HL-60 (cell line): ENCODE data around the gene PPP1R1C.

Experiments used
- GABPA ChIP-seq: IDR thresholded peaks from 2 replicates; pipeline ENCODE4 v1.6.1; 2012; ENCODE audit warnings: low read depth
- POLR2AphosphoS5 ChIP-seq: IDR thresholded peaks from 2 replicates; pipeline ENCODE4 v1.6.1; 2012; ENCODE audit warnings: low read depth
- SPI1 ChIP-seq: IDR thresholded peaks from 2 replicates; pipeline ENCODE4 v1.6.1; 2012; ENCODE audit warnings: low read depth, mild to moderate bottlenecking, borderline replicate concordance
- TF ChIP-seq, protein P1 (sequence below): IDR thresholded peaks from one replicate; pipeline ENCODE4 v1.5.1; 2011; ENCODE audit warnings: low read length, control low read depth, inconsistent platforms; ENCODE audit not compliant: insufficient read depth
- TF ChIP-seq, protein P2 (sequence below): IDR thresholded peaks from 2 replicates; pipeline ENCODE4 v1.6.1; 2012; ENCODE audit warnings: low read depth; ENCODE audit not compliant: insufficient replicate concordance

DNA sequence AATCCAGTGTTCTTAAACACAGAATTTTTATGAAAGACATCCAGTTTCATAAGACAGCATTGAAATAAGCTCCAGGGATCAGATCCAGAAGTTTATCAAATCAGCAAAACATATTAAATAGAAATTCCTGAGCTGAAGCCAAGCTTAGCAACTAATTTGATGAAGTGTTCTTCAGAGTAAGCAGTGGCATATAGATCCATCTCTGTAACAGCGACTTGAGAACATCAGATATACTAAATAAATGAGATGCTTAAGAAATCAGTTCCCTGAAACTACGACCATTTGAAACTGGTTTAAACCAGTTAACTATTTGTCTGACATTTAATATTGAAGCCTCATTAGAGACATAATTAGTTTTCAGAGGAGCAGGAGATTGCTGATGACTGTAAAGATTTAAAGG lies 34.1 kb downstream of the PPP1R1C start:
- TF ChIP-seq, protein P1, sequence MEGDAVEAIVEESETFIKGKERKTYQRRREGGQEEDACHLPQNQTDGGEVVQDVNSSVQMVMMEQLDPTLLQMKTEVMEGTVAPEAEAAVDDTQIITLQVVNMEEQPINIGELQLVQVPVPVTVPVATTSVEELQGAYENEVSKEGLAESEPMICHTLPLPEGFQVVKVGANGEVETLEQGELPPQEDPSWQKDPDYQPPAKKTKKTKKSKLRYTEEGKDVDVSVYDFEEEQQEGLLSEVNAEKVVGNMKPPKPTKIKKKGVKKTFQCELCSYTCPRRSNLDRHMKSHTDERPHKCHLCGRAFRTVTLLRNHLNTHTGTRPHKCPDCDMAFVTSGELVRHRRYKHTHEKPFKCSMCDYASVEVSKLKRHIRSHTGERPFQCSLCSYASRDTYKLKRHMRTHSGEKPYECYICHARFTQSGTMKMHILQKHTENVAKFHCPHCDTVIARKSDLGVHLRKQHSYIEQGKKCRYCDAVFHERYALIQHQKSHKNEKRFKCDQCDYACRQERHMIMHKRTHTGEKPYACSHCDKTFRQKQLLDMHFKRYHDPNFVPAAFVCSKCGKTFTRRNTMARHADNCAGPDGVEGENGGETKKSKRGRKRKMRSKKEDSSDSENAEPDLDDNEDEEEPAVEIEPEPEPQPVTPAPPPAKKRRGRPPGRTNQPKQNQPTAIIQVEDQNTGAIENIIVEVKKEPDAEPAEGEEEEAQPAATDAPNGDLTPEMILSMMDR: no peak
- TF ChIP-seq POLR2AphosphoS5 (no peak), SPI1 (no peak), GABPA (no peak)
- TF ChIP-seq, protein P2, sequence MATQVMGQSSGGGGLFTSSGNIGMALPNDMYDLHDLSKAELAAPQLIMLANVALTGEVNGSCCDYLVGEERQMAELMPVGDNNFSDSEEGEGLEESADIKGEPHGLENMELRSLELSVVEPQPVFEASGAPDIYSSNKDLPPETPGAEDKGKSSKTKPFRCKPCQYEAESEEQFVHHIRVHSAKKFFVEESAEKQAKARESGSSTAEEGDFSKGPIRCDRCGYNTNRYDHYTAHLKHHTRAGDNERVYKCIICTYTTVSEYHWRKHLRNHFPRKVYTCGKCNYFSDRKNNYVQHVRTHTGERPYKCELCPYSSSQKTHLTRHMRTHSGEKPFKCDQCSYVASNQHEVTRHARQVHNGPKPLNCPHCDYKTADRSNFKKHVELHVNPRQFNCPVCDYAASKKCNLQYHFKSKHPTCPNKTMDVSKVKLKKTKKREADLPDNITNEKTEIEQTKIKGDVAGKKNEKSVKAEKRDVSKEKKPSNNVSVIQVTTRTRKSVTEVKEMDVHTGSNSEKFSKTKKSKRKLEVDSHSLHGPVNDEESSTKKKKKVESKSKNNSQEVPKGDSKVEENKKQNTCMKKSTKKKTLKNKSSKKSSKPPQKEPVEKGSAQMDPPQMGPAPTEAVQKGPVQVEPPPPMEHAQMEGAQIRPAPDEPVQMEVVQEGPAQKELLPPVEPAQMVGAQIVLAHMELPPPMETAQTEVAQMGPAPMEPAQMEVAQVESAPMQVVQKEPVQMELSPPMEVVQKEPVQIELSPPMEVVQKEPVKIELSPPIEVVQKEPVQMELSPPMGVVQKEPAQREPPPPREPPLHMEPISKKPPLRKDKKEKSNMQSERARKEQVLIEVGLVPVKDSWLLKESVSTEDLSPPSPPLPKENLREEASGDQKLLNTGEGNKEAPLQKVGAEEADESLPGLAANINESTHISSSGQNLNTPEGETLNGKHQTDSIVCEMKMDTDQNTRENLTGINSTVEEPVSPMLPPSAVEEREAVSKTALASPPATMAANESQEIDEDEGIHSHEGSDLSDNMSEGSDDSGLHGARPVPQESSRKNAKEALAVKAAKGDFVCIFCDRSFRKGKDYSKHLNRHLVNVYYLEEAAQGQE: no peak
